ENCODE results near the gene SLC17A7.
A peak's percentile ranks its signal among the peaks of the same experiment; 100 is the strongest.

The SLC17A7 gene

DNA sequence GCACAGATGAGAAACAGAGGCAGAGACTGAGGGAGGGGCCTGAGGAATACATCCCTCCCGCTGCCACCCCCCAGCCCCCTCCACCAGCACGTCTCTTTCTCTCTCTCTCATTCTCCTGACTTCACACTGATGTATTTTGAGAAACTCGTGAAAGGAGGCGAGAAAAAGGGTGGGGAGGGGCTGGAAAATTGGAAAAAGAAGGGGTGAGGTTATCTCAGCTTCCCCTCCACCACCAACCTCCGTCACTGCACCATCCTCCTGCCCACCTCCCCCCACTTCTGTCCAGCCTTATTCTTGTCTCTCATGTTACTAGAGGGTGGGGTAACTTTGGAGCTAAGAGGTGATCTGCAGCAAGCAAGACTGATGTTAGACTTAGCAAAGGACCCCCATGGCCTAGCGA lies 1.5 kb downstream of the SLC17A7 start:
- no peak overlapping the region for H3K4me2 ChIP-seq
- H3K36me3 ChIP-seq, result no peaks in the 10 kb centered on the region
- no peak overlapping the region for H3K27ac ChIP-seq
- H3K9me3 ChIP-seq, result no peaks in the 10 kb centered on the region
- no peak overlapping the region for H3K9ac ChIP-seq
- TF ChIP-seq Cebpa-rat (IDR thresholded peaks at IDR 0.05), result no peak
- H3K27me3 ChIP-seq, result peaks cover 77% of the 10 kb centered on the region
- H3K4me1 ChIP-seq, result peaks cover 26% of the 10 kb centered on the region
- H3K4me3 ChIP-seq, result no peak overlapping the region
- peaks cover 36% of the 10 kb centered on the region; the same call in 1 of the 2 replicates for H4K20me1 ChIP-seq

GRCh38 chr19:49438261-49438660 lies 3.1 kb downstream of the SLC17A7 start:
- Histone ChIP-seq H3K4me1 (peaks cover 15% of the 10 kb centered on the region), H4K20me1 (peaks cover 36% of the 10 kb centered on the region; the same call in 1 of the 2 replicates), H3K27me3 (peaks cover 93% of the 10 kb centered on the region), H3K9ac (no peak overlapping the region), H3K4me2 (no peak overlapping the region), H3K27ac (no peak overlapping the region), H3K4me3 (no peak overlapping the region), H3K9me3 (peaks cover 5% of the 10 kb centered on the region; the same call in 1 of the 2 replicates), H3K36me3 (no peaks in the 10 kb centered on the region)
- TF ChIP-seq Cebpa-rat (IDR thresholded peaks at IDR 0.05), result no peak

DNA sequence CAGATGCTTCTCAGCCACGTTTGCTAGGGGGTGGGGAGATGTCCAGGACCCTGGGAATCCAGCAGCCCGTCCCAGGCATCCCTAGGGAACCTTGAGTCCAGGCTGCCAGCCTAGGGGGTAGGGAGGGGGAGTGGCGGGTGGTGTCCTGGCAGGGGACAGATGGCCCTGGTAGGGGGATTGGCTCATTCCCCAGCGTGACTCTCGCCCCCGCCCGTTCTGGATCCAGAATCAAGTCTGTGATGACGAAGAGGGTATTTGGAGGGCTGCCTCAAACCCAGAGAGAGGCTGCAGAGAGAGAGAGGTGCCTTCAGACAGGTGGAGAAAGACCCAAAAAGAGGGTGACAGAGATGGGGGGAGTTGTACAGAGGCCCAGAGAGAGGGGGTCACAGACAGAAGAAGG lies 4.1 kb downstream of the SLC17A7 start:
- Histone ChIP-seq H3K27me3 (peaks cover 100% of the 10 kb centered on the region), H3K9ac (no peak overlapping the region), H3K9me3 (peaks cover 15% of the 10 kb centered on the region), H3K4me2 (no peak overlapping the region), H3K4me1 (peaks cover 13% of the 10 kb centered on the region), H4K20me1 (peaks cover 36% of the 10 kb centered on the region; the same call in 1 of the 2 replicates), H3K4me3 (no peak overlapping the region), H3K27ac (no peak overlapping the region), H3K36me3 (no peaks in the 10 kb centered on the region)
- no peak for TF ChIP-seq Cebpa-rat (IDR thresholded peaks at IDR 0.05)

DNA sequence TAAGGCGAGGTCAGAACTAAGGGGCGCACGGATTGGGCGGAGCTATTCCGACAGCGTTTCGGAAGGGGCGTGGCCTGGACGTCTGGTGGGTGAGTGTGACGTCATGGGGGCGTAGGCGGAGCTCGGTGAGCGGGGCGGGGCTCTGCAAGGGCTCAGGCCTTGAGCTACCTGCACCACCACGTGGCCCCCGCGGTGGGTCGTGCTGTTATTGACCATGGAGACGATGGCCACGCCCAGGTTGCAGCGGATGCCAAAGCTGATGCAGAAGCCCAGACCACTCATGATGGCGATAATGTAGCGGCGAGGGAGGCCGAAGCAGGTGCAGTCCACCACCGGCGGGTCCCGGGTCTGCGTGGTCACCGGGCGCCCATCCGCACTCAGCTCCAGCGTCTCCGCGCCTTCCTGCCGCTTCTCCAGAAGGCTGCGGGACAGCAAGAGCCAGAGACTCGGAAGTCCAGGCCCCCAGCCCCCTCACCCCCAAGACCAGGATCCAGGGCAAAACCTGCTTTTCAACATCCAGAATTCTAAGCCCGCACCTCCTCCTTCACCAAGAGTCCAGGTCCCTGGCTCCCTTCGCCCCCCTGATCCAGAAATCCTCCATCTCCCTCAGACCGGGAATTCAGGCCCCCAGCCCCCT lies 4.8 kb downstream of the SLC17A7 start:
- H3K4me2 ChIP-seq, result no peak overlapping the region
- H4K20me1 ChIP-seq, result peaks cover 36% of the 10 kb centered on the region; the same call in 1 of the 2 replicates
- no peak overlapping the region for H3K9ac ChIP-seq
- H3K4me1 ChIP-seq, result peaks cover 6% of the 10 kb centered on the region
- TF ChIP-seq Cebpa-rat (IDR thresholded peaks at IDR 0.05), result no peak
- peaks cover 100% of the 10 kb centered on the region for H3K27me3 ChIP-seq
- H3K27ac ChIP-seq, result no peak overlapping the region
- no peak overlapping the region for H3K4me3 ChIP-seq
- no peaks in the 10 kb centered on the region for H3K36me3 ChIP-seq
- H3K9me3 ChIP-seq, result peaks cover 23% of the 10 kb centered on the region

DNA sequence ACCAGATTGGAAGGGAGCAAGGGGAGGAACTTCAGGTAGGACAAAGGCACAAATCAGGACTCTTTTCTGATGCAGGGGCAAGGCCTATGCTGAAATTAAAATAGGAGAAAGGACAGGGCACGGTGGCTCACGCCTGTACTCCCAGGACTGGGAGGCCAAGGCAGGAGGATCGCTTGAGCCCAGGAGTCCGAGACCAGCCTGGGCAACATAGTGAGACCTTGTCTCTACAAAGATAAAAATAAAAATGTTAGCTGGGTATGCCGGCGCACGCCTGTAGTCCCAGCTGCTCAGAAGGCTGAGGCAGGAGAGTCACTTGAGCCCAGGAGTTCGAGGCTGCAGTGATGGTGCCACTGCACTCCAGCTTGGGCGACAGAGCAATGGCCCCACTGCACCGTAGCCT lies 5.7 kb downstream of the SLC17A7 start:
- Histone ChIP-seq H3K27ac (no peak overlapping the region), H3K9ac (no peak overlapping the region), H3K9me3 (peaks cover 23% of the 10 kb centered on the region), H4K20me1 (peaks cover 31% of the 10 kb centered on the region; the same call in 1 of the 2 replicates), H3K4me1 (0 out of 2 replicates have a peak, but pooled peaks cover 7% of the 10 kb centered on the region), H3K4me2 (no peak overlapping the region), H3K36me3 (no peaks in the 10 kb centered on the region), H3K27me3 (peaks cover 100% of the 10 kb centered on the region), H3K4me3 (no peak overlapping the region)
- no peak for TF ChIP-seq Cebpa-rat (IDR thresholded peaks at IDR 0.05)

- H3K9me3 ChIP-seq, result peaks cover 23% of the 10 kb centered on the region
- H3K27ac ChIP-seq, result no peak overlapping the region
- H3K4me1 ChIP-seq, result peaks cover 14% of the 10 kb centered on the region
- no peak overlapping the region for H3K9ac ChIP-seq
- H3K27me3 ChIP-seq, result peaks cover 100% of the 10 kb centered on the region
- TF ChIP-seq Cebpa-rat (IDR thresholded peaks at IDR 0.05), result no peak
- H3K4me3 ChIP-seq, result no peak overlapping the region
- H3K4me2 ChIP-seq, result no peak overlapping the region
- no peaks in the 10 kb centered on the region for H3K36me3 ChIP-seq
- peaks cover 25% of the 10 kb centered on the region; the same call in 1 of the 2 replicates for H4K20me1 ChIP-seq
Measured at GRCh38 chr19:49434907-49435583, 6.3 kb downstream of the SLC17A7 start.

DNA sequence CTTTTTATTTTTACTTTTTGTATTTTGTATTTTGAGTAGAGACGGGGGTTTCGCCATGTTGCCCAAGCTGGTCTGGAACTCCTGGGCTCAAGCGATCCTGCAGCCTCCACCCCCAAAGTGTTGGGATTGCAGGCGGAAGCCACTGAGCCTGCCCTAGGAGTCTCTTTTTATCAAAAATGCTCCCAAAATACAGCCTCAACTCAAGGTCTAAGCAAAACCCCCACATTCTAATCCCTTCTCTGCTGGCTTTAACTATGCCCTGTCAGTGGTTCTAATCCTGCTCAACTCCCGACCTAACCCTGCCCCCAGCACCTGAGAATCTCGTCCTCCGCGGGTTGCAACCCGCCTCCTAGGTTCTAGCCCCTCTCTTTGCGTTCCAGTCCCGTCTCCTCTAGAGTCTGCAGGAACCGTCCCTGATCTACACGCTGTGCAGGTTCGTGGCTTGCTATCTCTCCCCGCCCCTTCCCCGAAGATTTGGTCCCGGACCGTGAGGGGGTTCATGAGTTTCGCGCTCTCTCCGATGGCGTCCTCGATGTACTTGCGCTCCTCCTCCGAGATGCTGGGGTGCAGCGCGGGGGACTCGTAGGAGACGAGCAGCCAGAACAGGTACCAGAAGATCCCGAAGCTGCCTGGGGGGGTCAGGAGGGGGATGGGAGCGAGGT lies 8.0 kb downstream of the SLC17A7 start:
- H3K4me1 ChIP-seq, result peaks cover 17% of the 10 kb centered on the region
- no peak overlapping the region for H3K27ac ChIP-seq
- no peak for TF ChIP-seq Cebpa-rat (IDR thresholded peaks at IDR 0.05)
- peaks cover 23% of the 10 kb centered on the region for H3K9me3 ChIP-seq
- peaks cover 10% of the 10 kb centered on the region; the same call in 1 of the 2 replicates for H4K20me1 ChIP-seq
- H3K36me3 ChIP-seq, result no peaks in the 10 kb centered on the region
- H3K4me2 ChIP-seq, result no peak overlapping the region
- no peak overlapping the region for H3K4me3 ChIP-seq
- H3K9ac ChIP-seq, result no peak overlapping the region
- peaks cover 100% of the 10 kb centered on the region for H3K27me3 ChIP-seq

DNA sequence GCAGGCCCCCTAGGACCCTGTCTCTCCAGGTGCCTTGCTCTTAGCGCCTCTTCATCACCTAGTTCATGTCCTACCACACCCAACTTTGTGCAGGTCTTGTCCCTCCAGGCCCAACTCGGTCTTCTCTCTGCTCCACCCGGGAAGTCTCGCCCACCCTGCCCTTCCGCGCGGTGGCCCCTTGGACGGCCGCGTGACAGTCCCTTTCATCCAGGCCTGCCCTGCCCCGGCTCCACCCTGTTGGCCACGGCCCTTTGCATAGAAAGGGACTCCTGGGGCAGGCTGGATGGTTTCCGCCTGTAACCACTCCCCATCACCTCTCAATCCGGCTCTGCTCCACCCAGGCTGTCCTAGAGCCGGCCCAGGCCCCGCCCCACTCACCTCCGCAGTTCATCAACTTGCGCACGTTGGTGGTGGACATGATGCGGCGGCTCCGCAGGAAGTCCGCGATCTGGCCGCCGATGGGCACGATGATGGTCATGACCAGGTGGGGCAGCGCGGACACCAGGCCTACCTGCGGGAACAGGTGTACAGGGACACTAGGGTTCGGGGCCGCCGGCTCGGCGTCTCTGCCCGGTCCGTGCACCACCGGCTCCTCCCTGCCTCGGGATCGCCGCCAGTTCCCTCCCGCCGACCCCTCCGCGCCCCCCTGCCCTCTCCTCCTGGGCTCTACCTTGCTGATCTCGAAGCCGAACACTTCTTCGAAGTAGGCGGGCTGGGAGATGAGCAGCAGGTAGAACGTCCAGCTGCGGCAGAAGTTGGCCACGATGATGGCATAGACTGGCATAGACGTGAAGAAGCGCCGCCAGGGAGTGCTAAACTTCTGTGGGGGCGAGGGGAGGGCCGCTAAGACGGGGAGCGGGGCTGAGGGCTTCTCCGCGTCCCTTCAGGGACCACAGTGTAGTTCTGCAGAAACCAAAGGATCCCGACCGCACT lies 8.9 kb downstream of the SLC17A7 start:
- peaks cover 6% of the 10 kb centered on the region; the same call in 1 of the 2 replicates for H4K20me1 ChIP-seq
- TF ChIP-seq Cebpa-rat (IDR thresholded peaks at IDR 0.05), result no peak
- H3K4me2 ChIP-seq, result peak overlapping the region; percentile 14; the same call in 1 of the 2 replicates
- H3K9me3 ChIP-seq, result peaks cover 23% of the 10 kb centered on the region
- no peak overlapping the region for H3K9ac ChIP-seq
- no peaks in the 10 kb centered on the region for H3K36me3 ChIP-seq
- no peak overlapping the region for H3K27ac ChIP-seq
- H3K4me3 ChIP-seq, result 0 out of 2 replicates have a peak overlapping the region, but pooled peaks have one; percentile 28
- H3K27me3 ChIP-seq, result peaks cover 100% of the 10 kb centered on the region
- H3K4me1 ChIP-seq, result peaks cover 27% of the 10 kb centered on the region

GRCh38 chr19:49431330-49431749 lies 10.0 kb downstream of the SLC17A7 start:
- peaks cover 100% of the 10 kb centered on the region for H3K27me3 ChIP-seq
- H3K4me2 ChIP-seq, result no peak overlapping the region
- peaks cover 6% of the 10 kb centered on the region; the same call in 1 of the 2 replicates for H4K20me1 ChIP-seq
- peaks cover 37% of the 10 kb centered on the region for H3K4me1 ChIP-seq
- no peak overlapping the region for H3K4me3 ChIP-seq
- no peak overlapping the region for H3K9ac ChIP-seq
- TF ChIP-seq Cebpa-rat (IDR thresholded peaks at IDR 0.05), result no peak
- no peak overlapping the region for H3K27ac ChIP-seq
- no peaks in the 10 kb centered on the region for H3K36me3 ChIP-seq
- H3K9me3 ChIP-seq, result peaks cover 23% of the 10 kb centered on the region

All from BLaER1 (cell line).